K562 (cell line): ENCODE measurements around the gene MLLT6. TPM values are rescaled to one million over a fixed set of nuclear protein-coding genes. Genes with fewer than 3 reads are reported as not detected.

Experiments
- AFF4 ChIP-seq: sonication (generic); formaldehyde crosslinking; IDR thresholded peaks from 2 replicates; pipeline ENCODE4 v1.8.0; 2023; ENCODE audit warnings: mild to moderate bottlenecking, missing genetic modification reagents
- E2F8 ChIP-seq: fragments of 450-650 bp; IDR thresholded peaks from 2 replicates; pipeline ENCODE4 v1.7.1; 2018; ENCODE audit warnings: mild to moderate bottlenecking, low read depth; ENCODE audit not compliant: partially characterized antibody
- HIVEP1 ChIP-seq: fragments of 250-450 bp; sonication (Bioruptor Pico); IDR thresholded peaks from 2 replicates; pipeline ENCODE4 v1.4.0; 2020; ENCODE audit warnings: mild to moderate bottlenecking
- IRF2 ChIP-seq: sonication (generic); formaldehyde crosslinking; IDR thresholded peaks from 2 replicates; pipeline ENCODE4 v1.8.1; 2022; ENCODE audit warnings: mild to moderate bottlenecking, missing genetic modification reagents
- polyA plus RNA-seq, 8 experiments: library from polyadenylated mRNA; depleted of rRNA in 4 of 8; stranded (reverse) in 5 of 8; unstranded in 3 of 8; fragments of >200 nt; fragmentation: Nextera tagmentation in 2 of 8; fragmentation: Illumina TruSeq in 1 of 8; extraction: Ambion mirVana in 2 of 8; extraction: Trizol in 1 of 8; gene quantifications; 2 replicates each; pipeline versions ENCODE4 v1.2.1 to v1.2.3, GENCODE V29; 2011 to 2014; ENCODE audit warnings: inconsistent platforms in 1 of 8, missing spikeins in 1 of 8
- total RNA-seq, 7 experiments: library from RNA; depleted of rRNA in 6 of 7; stranded (reverse); fragments of >200 nt in 6 of 7; fragmentation: Illumina TruSeq in 2 of 7; extraction: Trizol in 2 of 7; gene quantifications; 2 replicates each; pipeline versions ENCODE4 v1.2.1 to v1.2.3, GENCODE V29; 2011 to 2021; ENCODE audit warnings: low replicate concordance in 1 of 7

Gene MLLT6
- total and polyA plus RNA-seq, 9 of the 15 experiments (the other 6 are each of a cell fraction or from before 2014, with no cell fraction given) = 3.1 to 71.7 (median 30.0) TPM

GRCh38 chr17:38710604-38710962 is 5.5 kb downstream of the MLLT6 start (continued):
- TF ChIP-seq AFF4 (CRISPR knock-in tag) = no peak
- TF ChIP-seq IRF2 (CRISPR knock-in tag) = no peak
- TF ChIP-seq HIVEP1 (CRISPR knock-in tag) = no peak
- TF ChIP-seq E2F8 = no peak
